Uterus (tissue), 2 donors: ENCODE measurements around the gene LIMS4.
"Not testable (repeated sequence)": the region's sequence is repeated elsewhere in the genome, so short reads cannot be mapped to it uniquely, and the experiment has no call there.

Experiments
- POLR2A ChIP-seq, 2 donors: fragments of 450-650 bp; IDR thresholded peaks; one replicate each; pipeline ENCODE4 v1.6.1; 2016; ENCODE audit warnings: antibody characterized with exemption in 2 of 2, mild to moderate bottlenecking in 1 of 2, moderate library complexity in 1 of 2
- TF ChIP-seq, protein P1 (sequence below), 4 experiments: fragments of 200-600 bp in 2 of 4; fragments of 450-650 bp in 2 of 4; sonication (generic) in 2 of 4; IDR thresholded peaks; one replicate each; pipeline ENCODE4 v1.5.1; 2016 to 2019; ENCODE audit warnings: antibody characterized with exemption in 4 of 4, mild to moderate bottlenecking in 2 of 4, moderate library complexity in 1 of 4

DNA sequence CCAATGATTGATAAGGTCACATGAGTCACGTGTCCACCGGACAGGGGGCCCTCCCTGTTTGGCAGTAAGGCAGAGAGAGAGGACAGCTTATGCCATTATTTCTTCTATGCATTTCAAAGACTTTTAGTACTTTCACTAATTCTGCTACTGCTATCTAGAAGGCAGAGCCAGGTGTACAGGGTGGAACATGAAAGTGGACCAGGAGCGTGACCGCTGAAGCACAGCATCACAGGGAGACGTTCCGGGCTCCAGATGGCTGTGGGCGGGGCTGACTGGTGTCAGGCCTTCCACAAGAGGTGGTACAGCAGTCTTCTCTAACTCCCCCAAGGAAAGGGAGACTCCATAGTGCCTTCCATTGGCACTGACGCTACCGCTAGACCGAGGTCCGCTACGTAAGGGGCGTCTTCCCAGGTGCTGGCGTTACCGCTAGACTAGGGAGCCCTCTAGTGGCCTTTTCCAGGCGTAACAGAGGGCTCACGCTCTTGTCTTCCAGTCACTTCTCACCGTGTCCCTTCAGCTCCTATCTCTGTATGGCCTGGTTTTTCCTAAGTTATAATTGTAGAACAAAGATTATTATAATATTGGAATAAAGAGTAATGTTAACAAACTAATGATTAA lies 71.5 kb downstream of the LIMS4 start:
- TF ChIP-seq, protein P1, sequence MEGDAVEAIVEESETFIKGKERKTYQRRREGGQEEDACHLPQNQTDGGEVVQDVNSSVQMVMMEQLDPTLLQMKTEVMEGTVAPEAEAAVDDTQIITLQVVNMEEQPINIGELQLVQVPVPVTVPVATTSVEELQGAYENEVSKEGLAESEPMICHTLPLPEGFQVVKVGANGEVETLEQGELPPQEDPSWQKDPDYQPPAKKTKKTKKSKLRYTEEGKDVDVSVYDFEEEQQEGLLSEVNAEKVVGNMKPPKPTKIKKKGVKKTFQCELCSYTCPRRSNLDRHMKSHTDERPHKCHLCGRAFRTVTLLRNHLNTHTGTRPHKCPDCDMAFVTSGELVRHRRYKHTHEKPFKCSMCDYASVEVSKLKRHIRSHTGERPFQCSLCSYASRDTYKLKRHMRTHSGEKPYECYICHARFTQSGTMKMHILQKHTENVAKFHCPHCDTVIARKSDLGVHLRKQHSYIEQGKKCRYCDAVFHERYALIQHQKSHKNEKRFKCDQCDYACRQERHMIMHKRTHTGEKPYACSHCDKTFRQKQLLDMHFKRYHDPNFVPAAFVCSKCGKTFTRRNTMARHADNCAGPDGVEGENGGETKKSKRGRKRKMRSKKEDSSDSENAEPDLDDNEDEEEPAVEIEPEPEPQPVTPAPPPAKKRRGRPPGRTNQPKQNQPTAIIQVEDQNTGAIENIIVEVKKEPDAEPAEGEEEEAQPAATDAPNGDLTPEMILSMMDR (IDR thresholded peaks at IDR 0.05), result not testable (repeated sequence)
- TF ChIP-seq POLR2A (IDR thresholded peaks at IDR 0.05), result not testable (repeated sequence)
